ENCODE results near the gene STX8.

STX8 gene

GRCh38 chr17:9200699-9201359 is 374.8 kb downstream of the STX8 start:
- no peak for TF ChIP-seq TAF1 (IDR thresholded peaks at IDR 0.05; ENCODE audit: borderline replicate concordance, insufficient read depth, low read length)
- no peak for TF ChIP-seq POLR2AphosphoS5 (IDR thresholded peaks at IDR 0.05; ENCODE audit: low read depth, low read length)
- TF ChIP-seq, protein P1, sequence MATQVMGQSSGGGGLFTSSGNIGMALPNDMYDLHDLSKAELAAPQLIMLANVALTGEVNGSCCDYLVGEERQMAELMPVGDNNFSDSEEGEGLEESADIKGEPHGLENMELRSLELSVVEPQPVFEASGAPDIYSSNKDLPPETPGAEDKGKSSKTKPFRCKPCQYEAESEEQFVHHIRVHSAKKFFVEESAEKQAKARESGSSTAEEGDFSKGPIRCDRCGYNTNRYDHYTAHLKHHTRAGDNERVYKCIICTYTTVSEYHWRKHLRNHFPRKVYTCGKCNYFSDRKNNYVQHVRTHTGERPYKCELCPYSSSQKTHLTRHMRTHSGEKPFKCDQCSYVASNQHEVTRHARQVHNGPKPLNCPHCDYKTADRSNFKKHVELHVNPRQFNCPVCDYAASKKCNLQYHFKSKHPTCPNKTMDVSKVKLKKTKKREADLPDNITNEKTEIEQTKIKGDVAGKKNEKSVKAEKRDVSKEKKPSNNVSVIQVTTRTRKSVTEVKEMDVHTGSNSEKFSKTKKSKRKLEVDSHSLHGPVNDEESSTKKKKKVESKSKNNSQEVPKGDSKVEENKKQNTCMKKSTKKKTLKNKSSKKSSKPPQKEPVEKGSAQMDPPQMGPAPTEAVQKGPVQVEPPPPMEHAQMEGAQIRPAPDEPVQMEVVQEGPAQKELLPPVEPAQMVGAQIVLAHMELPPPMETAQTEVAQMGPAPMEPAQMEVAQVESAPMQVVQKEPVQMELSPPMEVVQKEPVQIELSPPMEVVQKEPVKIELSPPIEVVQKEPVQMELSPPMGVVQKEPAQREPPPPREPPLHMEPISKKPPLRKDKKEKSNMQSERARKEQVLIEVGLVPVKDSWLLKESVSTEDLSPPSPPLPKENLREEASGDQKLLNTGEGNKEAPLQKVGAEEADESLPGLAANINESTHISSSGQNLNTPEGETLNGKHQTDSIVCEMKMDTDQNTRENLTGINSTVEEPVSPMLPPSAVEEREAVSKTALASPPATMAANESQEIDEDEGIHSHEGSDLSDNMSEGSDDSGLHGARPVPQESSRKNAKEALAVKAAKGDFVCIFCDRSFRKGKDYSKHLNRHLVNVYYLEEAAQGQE (IDR thresholded peaks at IDR 0.05; ENCODE audit: insufficient read depth in 1 of 2, low read depth in 2 of 2, low read length in 2 of 2) = no peak
- TF ChIP-seq SIN3A (IDR thresholded peaks at IDR 0.05; ENCODE audit: borderline replicate concordance, insufficient read depth, low read length) = no peak
- TF ChIP-seq FOXP2 (optimal IDR thresholded peaks at IDR 0.05; ENCODE audit: borderline replicate concordance, extremely low read depth, extremely low read length, insufficient read depth) = no peak
